CD4-positive, alpha-beta T cell (primary cell): ENCODE results near the gene TCEANC. TPM values are rescaled to one million over a fixed set of nuclear protein-coding genes. Genes with fewer than 3 reads are reported as not detected.
"Not testable (repeated sequence)": the region's sequence is repeated elsewhere in the genome, so short reads cannot be mapped to it uniquely, and the experiment has no call there.

Experiments used
- ATAC-seq: fragments of 200-7000 bp; cut with Tn5 transposase; one replicate; pipeline ENCODE4 v1.10.0; 2022; ENCODE audit warnings: mild to moderate bottlenecking; ENCODE audit not compliant: poor library complexity
- CTCF ChIA-PET: fragments of 350-600 bp; sonication (Branson Sonifier 250); formaldehyde crosslinking; loops from one replicate; lab custom pipeline; 2021; ENCODE audit warnings: antibody characterized with exemption, inconsistent platforms; lab: Charles Lee
- POLR2A ChIA-PET: fragments of 350-600 bp; sonication (Branson Sonifier 250); formaldehyde crosslinking; loops from one replicate; lab custom pipeline; 2021; ENCODE audit warnings: antibody characterized with exemption, inconsistent platforms; lab: Charles Lee
- DNase-seq, 14 experiments: peaks; one replicate each; pipeline ENCODE4 v3.0.0-alpha.2; 2013 to 2020; ENCODE audit warnings: mixed read lengths in 2 of 14
- H3K27ac ChIP-seq, 2 donors: one replicate each; pipeline versions ENCODE4 v1.5.1 to v1.7.0; 2013; ENCODE audit warnings: low read length in 2 of 2, low read depth in 1 of 2, mild to moderate bottlenecking in 1 of 2
- H3K27me3 ChIP-seq, 2 experiments: 1 replicate in 1 of 2; 2 replicates in 1 of 2; pipeline versions ENCODE4 v1.6.1 to v1.7.0; 2013; ENCODE audit warnings: low read length in 2 of 2, control low read depth in 1 of 2, mild to moderate bottlenecking in 1 of 2, moderate library complexity in 1 of 2; ENCODE audit not compliant: insufficient read depth in 2 of 2, control insufficient read depth in 1 of 2
- H3K36me3 ChIP-seq: one replicate; pipeline ENCODE4 v1.6.1; 2013; ENCODE audit warnings: low read length, control low read depth; ENCODE audit not compliant: insufficient read depth
- H3K4me1 ChIP-seq: one replicate; pipeline ENCODE4 v1.6.1; 2013; ENCODE audit warnings: low read length, control low read depth; ENCODE audit not compliant: insufficient read depth
- H3K4me3 ChIP-seq: one replicate; pipeline ENCODE4 v1.5.1; 2013; ENCODE audit warnings: mild to moderate bottlenecking, low read length, moderate library complexity
- H3K9me3 ChIP-seq, 2 experiments: 1 replicate in 1 of 2; 2 replicates in 1 of 2; pipeline versions ENCODE4 v1.6.1 to v1.7.0; 2013; ENCODE audit warnings: low read length in 2 of 2, mild to moderate bottlenecking in 2 of 2, control low read depth in 1 of 2, moderate library complexity in 1 of 2; ENCODE audit not compliant: control insufficient read depth in 1 of 2, insufficient read depth in 1 of 2
- H3K27ac Mint-ChIP-seq: one replicate; pipeline ENCODE4 v1.8.0; 2020; ENCODE audit warnings: mixed read lengths
- H3K27me3 Mint-ChIP-seq: one replicate; pipeline ENCODE4 v1.8.0; 2021; ENCODE audit warnings: mixed read lengths
- H3K36me3 Mint-ChIP-seq: one replicate; pipeline ENCODE4 v1.8.0; 2021; ENCODE audit warnings: low read depth, mixed read lengths
- H3K4me1 Mint-ChIP-seq: one replicate; pipeline ENCODE4 v1.8.0; 2021; ENCODE audit warnings: low read depth, mixed read lengths
- H3K4me3 Mint-ChIP-seq: one replicate; pipeline ENCODE4 v1.8.0; 2020; ENCODE audit warnings: mild to moderate bottlenecking, mixed read lengths
- H3K9me3 Mint-ChIP-seq: one replicate; pipeline ENCODE4 v1.8.0; 2020; ENCODE audit warnings: mixed read lengths
- intact Hi-C, 2 experiments: fragments of 100-400 bp; cut with DNase I in 1 of 2; cut with micrococcal nuclease in 1 of 2; formaldehyde crosslinking; loops; one replicate each; pipeline versions ENCODE4 v1.15.1 to v1.9.0; 2023 to 2025; cut with DNase I, micrococcal nuclease
- total RNA-seq, 174 experiments: library from RNA in 2 of 174; stranded (reverse) in 2 of 174; gene quantifications; one replicate each; pipeline ENCODE4 v1.2.3 and lab custom pipeline; 2021 to 2026
- TF ChIP-seq, protein P1 (sequence below): fragments of 200-600 bp; IDR thresholded peaks from one replicate; pipeline ENCODE4 v1.8.0; 2022; ENCODE audit warnings: antibody characterized with exemption, mild to moderate bottlenecking

TCEANC gene
- total RNA-seq, 2 experiments from 2014 or later, result 6.5 to 8.3 TPM

DNA sequence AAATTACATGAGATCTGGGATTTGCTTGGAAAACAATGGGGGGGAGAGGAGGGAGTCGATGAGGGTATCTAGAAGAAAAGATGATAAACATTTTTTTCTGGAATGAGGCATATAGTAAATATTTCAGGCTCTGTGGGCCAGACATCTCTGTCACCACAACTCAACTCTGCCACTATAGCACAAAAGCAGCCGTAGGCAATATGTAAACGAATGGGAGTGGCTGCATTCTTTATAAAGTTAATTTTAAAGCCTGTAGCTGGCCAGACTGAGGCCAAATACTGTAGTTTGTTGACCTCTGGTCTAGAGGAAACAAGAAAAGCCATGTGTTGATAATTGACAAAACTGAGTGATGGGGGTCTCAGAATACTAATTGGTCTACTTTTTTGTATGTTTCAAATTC, 14.1 kb upstream of the TCEANC start:
- intact Hi-C loops, result no loop called here
- H3K4me3 ChIP-seq, result no peak overlapping the region
- ATAC-seq (no peak), DNase-seq (no peak)
- Mint-ChIP-seq H3K9me3 (no peaks in the 10 kb centered on the region), H3K27me3 (peaks cover 4% of the 10 kb centered on the region), H3K36me3 (no peaks in the 10 kb centered on the region), H3K27ac (no peak overlapping the region), H3K4me3 (no peak overlapping the region), H3K4me1 (no peaks in the 10 kb centered on the region)
- no peak overlapping the region for H3K27ac ChIP-seq
- ChIA-PET CTCF (no interaction called here), POLR2A (no interaction called here)
- no peaks in the 10 kb centered on the region for H3K36me3 ChIP-seq
- H3K4me1 ChIP-seq, result no peaks in the 10 kb centered on the region
- no peaks in the 10 kb centered on the region for H3K9me3 ChIP-seq
- TF ChIP-seq, protein P1, sequence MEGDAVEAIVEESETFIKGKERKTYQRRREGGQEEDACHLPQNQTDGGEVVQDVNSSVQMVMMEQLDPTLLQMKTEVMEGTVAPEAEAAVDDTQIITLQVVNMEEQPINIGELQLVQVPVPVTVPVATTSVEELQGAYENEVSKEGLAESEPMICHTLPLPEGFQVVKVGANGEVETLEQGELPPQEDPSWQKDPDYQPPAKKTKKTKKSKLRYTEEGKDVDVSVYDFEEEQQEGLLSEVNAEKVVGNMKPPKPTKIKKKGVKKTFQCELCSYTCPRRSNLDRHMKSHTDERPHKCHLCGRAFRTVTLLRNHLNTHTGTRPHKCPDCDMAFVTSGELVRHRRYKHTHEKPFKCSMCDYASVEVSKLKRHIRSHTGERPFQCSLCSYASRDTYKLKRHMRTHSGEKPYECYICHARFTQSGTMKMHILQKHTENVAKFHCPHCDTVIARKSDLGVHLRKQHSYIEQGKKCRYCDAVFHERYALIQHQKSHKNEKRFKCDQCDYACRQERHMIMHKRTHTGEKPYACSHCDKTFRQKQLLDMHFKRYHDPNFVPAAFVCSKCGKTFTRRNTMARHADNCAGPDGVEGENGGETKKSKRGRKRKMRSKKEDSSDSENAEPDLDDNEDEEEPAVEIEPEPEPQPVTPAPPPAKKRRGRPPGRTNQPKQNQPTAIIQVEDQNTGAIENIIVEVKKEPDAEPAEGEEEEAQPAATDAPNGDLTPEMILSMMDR, result no peak
- no peaks in the 10 kb centered on the region for H3K27me3 ChIP-seq

DNA sequence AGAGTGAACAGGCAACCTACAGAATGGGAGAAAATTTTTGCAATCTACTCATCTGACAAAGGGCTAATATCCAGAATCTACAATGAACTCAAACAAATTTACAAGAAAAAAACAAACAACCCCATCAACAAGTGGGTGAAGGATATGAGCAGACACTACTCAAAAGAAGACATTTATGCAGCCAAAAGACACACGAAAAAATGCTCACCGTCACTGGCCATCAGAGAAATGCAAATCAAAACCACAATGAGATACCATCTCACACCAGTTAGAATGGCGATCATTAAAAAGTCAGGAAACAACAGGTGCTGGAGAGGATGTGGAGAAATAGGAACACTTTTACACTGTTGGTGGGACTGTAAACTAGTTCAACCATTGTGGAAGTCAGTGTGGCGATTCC, 11.3 kb upstream of the TCEANC start:
- ATAC-seq, H3K27ac ChIP-seq, H3K9me3 Mint-ChIP-seq, H3K4me3 Mint-ChIP-seq, POLR2A ChIA-PET, H3K4me1 Mint-ChIP-seq, H3K4me1 ChIP-seq, CTCF ChIA-PET, H3K27ac Mint-ChIP-seq, DNase-seq, H3K4me3 ChIP-seq, H3K27me3 ChIP-seq, H3K36me3 Mint-ChIP-seq, H3K27me3 Mint-ChIP-seq, H3K36me3 ChIP-seq, H3K9me3 ChIP-seq: not testable (repeated sequence)
- intact Hi-C loops, result loop anchor here in 1 of 2 experiments (10.0 kb wide), 1 partner anchor 827 kb away; no protein-coding TSS in a partner anchor

DNA sequence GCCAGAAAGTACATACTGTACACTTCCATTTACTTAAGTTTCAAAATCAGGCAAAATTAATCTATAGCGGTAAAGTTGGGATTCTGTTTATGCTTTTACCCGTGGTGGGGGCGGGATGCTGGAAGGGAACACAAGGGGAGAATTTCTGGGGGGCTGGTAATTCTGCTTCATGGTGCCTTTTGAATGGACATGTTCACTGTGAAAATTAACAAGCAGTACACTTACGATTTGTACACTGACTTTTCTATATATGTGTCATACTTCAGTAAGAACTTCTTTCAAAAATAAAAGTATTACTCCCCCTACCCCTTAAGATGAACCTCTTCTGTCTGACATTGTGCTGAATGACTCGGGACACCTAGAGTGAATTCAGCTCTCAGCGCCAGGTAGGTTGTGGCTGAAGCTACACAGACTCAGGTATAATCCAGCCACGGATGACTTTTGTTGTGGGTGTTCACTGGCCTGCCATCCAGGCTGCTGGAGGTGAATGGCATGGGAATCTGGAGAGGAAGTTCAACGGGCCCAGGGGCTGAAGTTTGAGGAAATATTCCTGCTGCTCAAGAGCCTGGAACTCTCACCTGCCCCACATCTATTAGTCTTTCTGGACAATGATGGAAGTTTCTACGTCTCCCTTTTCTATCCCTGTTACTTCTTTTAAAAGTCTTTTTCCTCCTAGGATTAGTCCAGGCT, 7.3 kb upstream of the TCEANC start:
- H3K27me3 Mint-ChIP-seq, result no peaks in the 10 kb centered on the region
- intact Hi-C loops, result loop anchor here in 1 of 2 experiments (5.0 to 10.0 kb wide), 2 partner anchors 698 to 831 kb away; no protein-coding TSS in a partner anchor

More for the DNA sequence above, 7.3 kb upstream of the TCEANC start:
- no peak for ATAC-seq
- Histone ChIP-seq H3K27me3 (no peaks in the 10 kb centered on the region), H3K36me3 (no peaks in the 10 kb centered on the region), H3K4me3 (no peak overlapping the region), H3K9me3 (no peaks in the 10 kb centered on the region), H3K4me1 (no peaks in the 10 kb centered on the region), H3K27ac (no peak overlapping the region)
- Mint-ChIP-seq H3K36me3 (no peaks in the 10 kb centered on the region), H3K4me1 (peaks cover 11% of the 10 kb centered on the region), H3K9me3 (no peaks in the 10 kb centered on the region), H3K4me3 (no peak overlapping the region), H3K27ac (no peak overlapping the region)
- CTCF ChIA-PET, result interaction anchor here (1.0 to 1.1 kb wide), 2 partner anchors 696 to 831 kb away, joined by 3 read pairs; no protein-coding TSS in a partner anchor
- POLR2A ChIA-PET, result interaction anchor here (1.2 kb wide), 1 partner anchor 384 kb away, joined by 4 read pairs; the partner anchor contains the start of gene GEMIN8
- DNase-seq, result no peak
- TF ChIP-seq, protein P1, result no peak
